ENCODE results near the gene SLC26A2.

DNA sequence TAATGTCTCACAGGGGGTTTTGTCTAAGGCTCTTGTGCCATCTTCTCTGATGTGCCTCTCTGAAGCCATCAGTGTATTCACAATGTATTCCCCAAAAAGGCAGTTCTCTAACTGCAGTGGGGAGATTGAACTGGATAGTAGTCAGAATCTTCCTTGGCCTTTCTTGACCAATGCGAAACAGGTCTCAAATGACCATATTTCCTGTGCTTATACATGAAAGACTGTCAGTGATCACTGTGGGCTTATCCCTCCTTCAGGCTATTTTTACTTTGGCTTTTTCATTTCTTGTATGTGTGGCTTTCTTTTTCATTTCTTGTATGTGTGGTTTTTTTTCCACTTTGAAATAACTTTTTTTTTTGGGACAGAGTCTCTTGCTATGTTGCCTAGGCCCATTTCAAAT, 59.7 kb downstream of the SLC26A2 start:
- TF ChIP-seq, protein P1, sequence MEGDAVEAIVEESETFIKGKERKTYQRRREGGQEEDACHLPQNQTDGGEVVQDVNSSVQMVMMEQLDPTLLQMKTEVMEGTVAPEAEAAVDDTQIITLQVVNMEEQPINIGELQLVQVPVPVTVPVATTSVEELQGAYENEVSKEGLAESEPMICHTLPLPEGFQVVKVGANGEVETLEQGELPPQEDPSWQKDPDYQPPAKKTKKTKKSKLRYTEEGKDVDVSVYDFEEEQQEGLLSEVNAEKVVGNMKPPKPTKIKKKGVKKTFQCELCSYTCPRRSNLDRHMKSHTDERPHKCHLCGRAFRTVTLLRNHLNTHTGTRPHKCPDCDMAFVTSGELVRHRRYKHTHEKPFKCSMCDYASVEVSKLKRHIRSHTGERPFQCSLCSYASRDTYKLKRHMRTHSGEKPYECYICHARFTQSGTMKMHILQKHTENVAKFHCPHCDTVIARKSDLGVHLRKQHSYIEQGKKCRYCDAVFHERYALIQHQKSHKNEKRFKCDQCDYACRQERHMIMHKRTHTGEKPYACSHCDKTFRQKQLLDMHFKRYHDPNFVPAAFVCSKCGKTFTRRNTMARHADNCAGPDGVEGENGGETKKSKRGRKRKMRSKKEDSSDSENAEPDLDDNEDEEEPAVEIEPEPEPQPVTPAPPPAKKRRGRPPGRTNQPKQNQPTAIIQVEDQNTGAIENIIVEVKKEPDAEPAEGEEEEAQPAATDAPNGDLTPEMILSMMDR (IDR thresholded peaks at IDR 0.05): no peak
- TF ChIP-seq POLR2A (IDR thresholded peaks at IDR 0.05): no peak

All from heart left ventricle (tissue), 13 donors.